OCI-LY3 (cell line): ENCODE data around the gene PTPN1.

Experiments used
- CTCF ChIP-seq: fragments of 200-600, 300-600 bp; sonication (generic); IDR thresholded peaks from 2 replicates; pipeline ENCODE4 v1.5.1; 2014; ENCODE audit warnings: antibody characterized with exemption, low read length, low read depth
- EZH2phosphoT487 ChIP-seq: fragments of 200-600 bp; shearing (Covaris generic); IDR thresholded peaks from 2 replicates; pipeline ENCODE4 v1.6.1; 2018; ENCODE audit warnings: antibody characterized with exemption, mixed run types, low read depth

- TF ChIP-seq CTCF (no peak), EZH2phosphoT487 (no peak)
These were observed 39.0 kb upstream of the PTPN1 start for GRCh38 chr20:50471231-50471630.
